RPMI7951 (cell line): ENCODE results near the gene BCAS3. TPM values are rescaled to one million over a fixed set of nuclear protein-coding genes. Genes with fewer than 3 reads are reported as not detected.
"Not testable (repeated sequence)": the region's sequence is repeated elsewhere in the genome, so short reads cannot be mapped to it uniquely, and the experiment has no call there.

Experiments
- DNase-seq: peaks from one replicate; pipeline ENCODE4 v3.0.0-alpha.2; 2012; ENCODE audit warnings: low read depth
- total RNA-seq: library from RNA; depleted of rRNA; stranded (reverse); fragments of >200 nt; shearing (Covaris generic); gene quantifications from 2 replicates; pipeline ENCODE4 v1.2.3, GENCODE V29; 2014

Gene BCAS3
- total RNA-seq, 1 experiment from 2014 or later = 11.2 TPM

GRCh38 chr17:60674637-60675036 is 3.0 kb upstream of the BCAS3 start:
- DNase-seq = not testable (repeated sequence)

- DNase-seq = no peak
Measured at GRCh38 chr17:60675997-60676396, 1.7 kb upstream of the BCAS3 start.

GRCh38 chr17:60676758-60677307 is 818 bp upstream of the BCAS3 start:
- no peak for DNase-seq

GRCh38 chr17:60678118-60678444 is 430 bp downstream of the BCAS3 start:
- DNase-seq = no peak

GRCh38 chr17:60679287-60679686 is 1.6 kb downstream of the BCAS3 start:
- DNase-seq = no peak

- no peak for DNase-seq
Measured at GRCh38 chr17:60680754-60681153, 3.1 kb downstream of the BCAS3 start.

- DNase-seq = no peak
Measured at GRCh38 chr17:60685437-60685836, 7.8 kb downstream of the BCAS3 start.

- no peak for DNase-seq
Measured at GRCh38 chr17:60695960-60696359, 18.3 kb downstream of the BCAS3 start.

GRCh38 chr17:60699090-60699489 is 21.4 kb downstream of the BCAS3 start:
- DNase-seq = no peak

GRCh38 chr17:60704170-60704569 is 26.5 kb downstream of the BCAS3 start:
- DNase-seq = no peak

- DNase-seq = no peak
Measured at GRCh38 chr17:60712675-60713074, 35.0 kb downstream of the BCAS3 start.

- DNase-seq = no peak
Measured at GRCh38 chr17:60713608-60714007, 36.0 kb downstream of the BCAS3 start.

GRCh38 chr17:60716766-60717165 is 39.1 kb downstream of the BCAS3 start:
- DNase-seq = no peak

GRCh38 chr17:60717814-60718213 is 40.2 kb downstream of the BCAS3 start:
- DNase-seq = no peak

- peak; percentile 59 for DNase-seq
Measured at GRCh38 chr17:60720763-60721531, 43.3 kb downstream of the BCAS3 start.

GRCh38 chr17:60724647-60725046 is 47.0 kb downstream of the BCAS3 start:
- DNase-seq = no peak

GRCh38 chr17:60729854-60730253 is 52.2 kb downstream of the BCAS3 start:
- no peak for DNase-seq

- DNase-seq = no peak
Measured at GRCh38 chr17:60730273-60730672, 52.6 kb downstream of the BCAS3 start.

- DNase-seq = no peak
Measured at GRCh38 chr17:60738287-60738686, 60.6 kb downstream of the BCAS3 start.

GRCh38 chr17:60740584-60740983 is 62.9 kb downstream of the BCAS3 start:
- DNase-seq = no peak

GRCh38 chr17:60741031-60741430 is 63.4 kb downstream of the BCAS3 start:
- no peak for DNase-seq

- DNase-seq = no peak
Measured at GRCh38 chr17:60743282-60743681, 65.6 kb downstream of the BCAS3 start.

GRCh38 chr17:60743799-60744198 is 66.1 kb downstream of the BCAS3 start:
- peak; percentile 75 for DNase-seq
